OCI-LY7 (cell line): ENCODE measurements around the gene FOLH1. TPM values are rescaled to one million over a fixed set of nuclear protein-coding genes. Genes with fewer than 3 reads are reported as not detected.
"Not testable (repeated sequence)": the region's sequence is repeated elsewhere in the genome, so short reads cannot be mapped to it uniquely, and the experiment has no call there.

Source experiments
- BruUV-seq: library from RNA; stranded (reverse); fragments of 400-500 nt; replicated peaks from 2 replicates; lab custom pipeline; 2021; lab: Mats Ljungman, UMichigan
- CTCF ChIA-PET: fragments of 300-600 bp; sonication (Branson Sonifier 250); formaldehyde crosslinking; loops from one replicate; lab custom pipeline; 2022; ENCODE audit warnings: antibody characterized with exemption; ENCODE audit not compliant: unreplicated experiment; lab: Charles Lee
- POLR2A ChIA-PET: fragments of 300-600 bp; sonication (Branson Sonifier 250); formaldehyde crosslinking; loops from one replicate; lab custom pipeline; 2022; ENCODE audit warnings: antibody characterized with exemption; lab: Charles Lee
- DNase-seq: peaks from one replicate; pipeline ENCODE4 v3.0.0-alpha.2; 2015; ENCODE audit warnings: low spot score
- H2AFZ ChIP-seq: fragments of 200-600 bp; sonication (generic), shearing (Covaris generic); 2 replicates; pipeline ENCODE4 v1.6.1; 2014; ENCODE audit warnings: mild to moderate bottlenecking, antibody characterized with exemption, low read length, moderate library complexity
- H3K27ac ChIP-seq: fragments of 200-600 bp; sonication (generic); 2 replicates; pipeline ENCODE4 v1.5.1; 2014; ENCODE audit warnings: mixed run types, low read depth, mild to moderate bottlenecking, moderate library complexity, low read length, inconsistent platforms; ENCODE audit not compliant: poor library complexity, severe bottlenecking
- H3K36me3 ChIP-seq: fragments of 200-600 bp; sonication (generic); 2 replicates; pipeline ENCODE4 v1.6.1; 2014; ENCODE audit warnings: mild to moderate bottlenecking, antibody characterized with exemption, low read length, moderate library complexity, mixed read lengths; ENCODE audit not compliant: insufficient read depth
- H3K4me1 ChIP-seq: fragments of 200-600 bp; sonication (generic); 2 replicates; pipeline ENCODE4 v1.5.1; 2014; ENCODE audit warnings: mild to moderate bottlenecking, low read length; ENCODE audit not compliant: insufficient read depth, poor library complexity, severe bottlenecking
- H3K4me2 ChIP-seq: fragments of 200-600 bp; sonication (generic); 2 replicates; pipeline ENCODE4 v1.6.1; 2014; ENCODE audit warnings: mild to moderate bottlenecking, low read length
- H3K4me3 ChIP-seq: fragments of 200-600 bp; sonication (generic); 2 replicates; pipeline ENCODE4 v1.5.1; 2014; ENCODE audit warnings: mild to moderate bottlenecking, low read depth, low read length; ENCODE audit not compliant: poor library complexity, severe bottlenecking
- H3K79me2 ChIP-seq: fragments of 200-600 bp; sonication (generic); 2 replicates; pipeline ENCODE4 v1.6.1; 2016; ENCODE audit warnings: low read depth, mild to moderate bottlenecking, low read length, moderate library complexity, mixed read lengths; ENCODE audit not compliant: insufficient read depth
- H3K9me2 ChIP-seq: fragments of 200-600 bp; sonication (generic); 2 replicates; pipeline ENCODE4 v1.6.1; 2016; ENCODE audit warnings: mild to moderate bottlenecking, low read length, mixed read lengths; ENCODE audit not compliant: insufficient read depth
- H3K9me3 ChIP-seq: fragments of 200-600 bp; sonication (generic); 2 replicates; pipeline ENCODE4 v1.6.1; 2014; ENCODE audit warnings: mild to moderate bottlenecking, mixed run types, low read length, mixed read lengths
- H4K20me1 ChIP-seq: fragments of 200-600 bp; sonication (generic); 2 replicates; pipeline ENCODE4 v1.6.1; 2014; ENCODE audit warnings: mild to moderate bottlenecking, antibody characterized with exemption, low read length, moderate library complexity, mixed read lengths; ENCODE audit not compliant: insufficient read depth
- intact Hi-C: fragments of 100-400 bp; cut with micrococcal nuclease; formaldehyde crosslinking; loops from one replicate; pipeline ENCODE4 v1.10.0; 2022; ENCODE audit not compliant: unreplicated experiment
- total RNA-seq, 2 experiments: library from RNA; depleted of rRNA in 1 of 2; stranded (reverse); fragments of >200 nt in 1 of 2; shearing (Covaris generic) in 1 of 2; gene quantifications; 2 replicates each; pipeline ENCODE4 v1.2.3, GENCODE V29; 2014 to 2022
- TF ChIP-seq, protein P1 (sequence below): fragments of 200-600 bp; sonication (generic); conservative IDR thresholded peaks from 2 replicates; pipeline ENCODE4 v1.5.1; 2014; ENCODE audit warnings: mild to moderate bottlenecking, antibody characterized with exemption, low read length, moderate library complexity, mixed read lengths

FOLH1 gene
- total RNA-seq, 2 experiments from 2014 or later, result not detected

DNA sequence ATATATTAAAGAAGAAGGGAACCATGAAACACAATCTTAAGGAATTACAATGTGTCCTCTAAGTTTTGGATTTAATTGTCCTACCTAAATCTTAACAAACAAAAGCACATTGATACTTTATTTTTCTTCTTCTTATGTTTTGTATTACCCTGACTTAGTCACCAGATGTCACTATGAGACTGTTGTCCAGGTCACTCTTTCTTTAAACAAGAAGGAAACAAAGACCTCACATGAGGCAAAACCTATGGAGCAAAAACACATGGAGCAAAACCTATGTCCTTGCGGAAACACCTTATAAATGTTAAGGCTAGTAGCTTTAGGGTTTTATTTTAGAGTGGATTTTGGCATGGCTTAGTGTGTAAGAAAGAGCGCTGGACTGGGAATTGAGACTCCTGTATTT, 20.7 kb upstream of the FOLH1 start:
- DNase-seq, H3K9me3 ChIP-seq, H3K36me3 ChIP-seq, H3K4me2 ChIP-seq, H3K9me2 ChIP-seq, CTCF ChIA-PET, H3K4me1 ChIP-seq, H3K79me2 ChIP-seq, H4K20me1 ChIP-seq, POLR2A ChIA-PET, H2AFZ ChIP-seq, BruUV-seq, H3K27ac ChIP-seq, H3K4me3 ChIP-seq: not testable (repeated sequence)
- intact Hi-C loops, result loop anchor here (10.0 kb wide), 1 partner anchor 766 kb away; no protein-coding TSS in a partner anchor
- TF ChIP-seq, protein P1, sequence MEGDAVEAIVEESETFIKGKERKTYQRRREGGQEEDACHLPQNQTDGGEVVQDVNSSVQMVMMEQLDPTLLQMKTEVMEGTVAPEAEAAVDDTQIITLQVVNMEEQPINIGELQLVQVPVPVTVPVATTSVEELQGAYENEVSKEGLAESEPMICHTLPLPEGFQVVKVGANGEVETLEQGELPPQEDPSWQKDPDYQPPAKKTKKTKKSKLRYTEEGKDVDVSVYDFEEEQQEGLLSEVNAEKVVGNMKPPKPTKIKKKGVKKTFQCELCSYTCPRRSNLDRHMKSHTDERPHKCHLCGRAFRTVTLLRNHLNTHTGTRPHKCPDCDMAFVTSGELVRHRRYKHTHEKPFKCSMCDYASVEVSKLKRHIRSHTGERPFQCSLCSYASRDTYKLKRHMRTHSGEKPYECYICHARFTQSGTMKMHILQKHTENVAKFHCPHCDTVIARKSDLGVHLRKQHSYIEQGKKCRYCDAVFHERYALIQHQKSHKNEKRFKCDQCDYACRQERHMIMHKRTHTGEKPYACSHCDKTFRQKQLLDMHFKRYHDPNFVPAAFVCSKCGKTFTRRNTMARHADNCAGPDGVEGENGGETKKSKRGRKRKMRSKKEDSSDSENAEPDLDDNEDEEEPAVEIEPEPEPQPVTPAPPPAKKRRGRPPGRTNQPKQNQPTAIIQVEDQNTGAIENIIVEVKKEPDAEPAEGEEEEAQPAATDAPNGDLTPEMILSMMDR, result peak; percentile 43; the same call in 1 of the 2 replicates

GRCh38 chr11:49225255-49225785, 16.9 kb upstream of the FOLH1 start:
- H3K4me2 ChIP-seq, POLR2A ChIA-PET, DNase-seq, H3K79me2 ChIP-seq, H3K27ac ChIP-seq, H3K4me3 ChIP-seq, H2AFZ ChIP-seq, H3K36me3 ChIP-seq, H3K4me1 ChIP-seq, CTCF ChIA-PET, BruUV-seq, H3K9me2 ChIP-seq, H3K9me3 ChIP-seq, H4K20me1 ChIP-seq: not testable (repeated sequence)
- intact Hi-C loops, result loop anchor here (10.0 kb wide), 1 partner anchor 769 kb away; no protein-coding TSS in a partner anchor

- H3K36me3 ChIP-seq, result no peaks in the 10 kb centered on the region
- CTCF ChIA-PET, result no interaction called here
- H3K9me2 ChIP-seq, result no peaks in the 10 kb centered on the region
- H3K79me2 ChIP-seq, result no peaks in the 10 kb centered on the region
- intact Hi-C loops, result loop anchor here (10.0 kb wide), 1 partner anchor 774 kb away; no protein-coding TSS in a partner anchor
- TF ChIP-seq, protein P1, result no peak
- BruUV-seq, result no TSS peak
- no peaks in the 10 kb centered on the region for H3K4me1 ChIP-seq
- no peaks in the 10 kb centered on the region for H3K9me3 ChIP-seq
- POLR2A ChIA-PET, result no interaction called here
- H3K4me3 ChIP-seq, result no peak overlapping the region
- no peak for DNase-seq
- no peak overlapping the region for H2AFZ ChIP-seq
- H3K27ac ChIP-seq, result no peak overlapping the region
- no peaks in the 10 kb centered on the region for H4K20me1 ChIP-seq
- H3K4me2 ChIP-seq, result no peak overlapping the region
Measured at GRCh38 chr11:49221112-49221511, 12.7 kb upstream of the FOLH1 start.
